Keratinocyte (primary cell): ENCODE data around the gene TPM4. TPM values are rescaled to one million over a fixed set of nuclear protein-coding genes. Genes with fewer than 3 reads are reported as not detected.

Experiments
- DNase-seq: peaks from one replicate; pipeline ENCODE4 v3.0.0-alpha.2; 2011; ENCODE audit warnings: low read depth, missing footprints, low spot score
- FAIRE-seq: peaks from 2 replicates; lab custom pipeline; 2011; peaks lifted over from hg19 to GRCh38; lab: Jason Lieb, UNC
- H2AFZ ChIP-seq: 2 replicates; pipeline ENCODE4 v1.6.0; 2012; ENCODE audit warnings: low read length, control low read depth, inconsistent platforms; ENCODE audit not compliant: control insufficient read depth
- H3K27ac ChIP-seq: 2 replicates; pipeline ENCODE4 v1.5.1; 2011; ENCODE audit warnings: low read length; ENCODE audit not compliant: control insufficient read depth, insufficient read depth
- H3K27me3 ChIP-seq: 3 replicates; pipeline ENCODE4 v1.6.0; 2011; ENCODE audit warnings: low read length; ENCODE audit not compliant: control insufficient read depth, insufficient read depth; ENCODE audit errors: extremely low read depth
- H3K36me3 ChIP-seq, 2 experiments: 2 replicates in 1 of 2; 3 replicates in 1 of 2; pipeline ENCODE4 v1.5.1; 2011; ENCODE audit warnings: low read length in 2 of 2, mild to moderate bottlenecking in 1 of 2; ENCODE audit not compliant: control insufficient read depth in 2 of 2, insufficient read depth in 2 of 2; ENCODE audit errors: extremely low read depth in 1 of 2
- H3K4me1 ChIP-seq: 3 replicates; pipeline ENCODE4 v1.5.1; 2011; ENCODE audit warnings: low read length; ENCODE audit not compliant: control insufficient read depth, insufficient read depth; ENCODE audit errors: extremely low read depth
- H3K4me2 ChIP-seq: 3 replicates; pipeline ENCODE4 v1.6.0; 2011; ENCODE audit warnings: low read depth, low read length; ENCODE audit not compliant: control insufficient read depth, insufficient read depth; ENCODE audit errors: extremely low read depth
- H3K4me3 ChIP-seq, 3 experiments: fragments of 200-600 bp in 1 of 3; sonication (generic) in 1 of 3; 2 replicates in 2 of 3; 3 replicates in 1 of 3; pipeline ENCODE4 v1.5.1; 2011 to 2016; ENCODE audit warnings: low read length in 3 of 3, mild to moderate bottlenecking in 3 of 3, control low read depth in 2 of 3, inconsistent platforms in 1 of 3, low read depth in 1 of 3, mixed read lengths in 1 of 3, mixed run types in 1 of 3, moderate library complexity in 1 of 3; ENCODE audit not compliant: control insufficient read depth in 2 of 3, insufficient read depth in 2 of 3; ENCODE audit errors: extremely low read depth in 1 of 3
- H3K79me2 ChIP-seq: 2 replicates; pipeline ENCODE4 v1.6.0; 2012; ENCODE audit warnings: low read length; ENCODE audit not compliant: control insufficient read depth, insufficient read depth
- H3K9ac ChIP-seq: 3 replicates; pipeline ENCODE4 v1.6.0; 2011; ENCODE audit warnings: low read length; ENCODE audit not compliant: control insufficient read depth, insufficient read depth; ENCODE audit errors: extremely low read depth
- H3K9me1 ChIP-seq: 3 replicates; pipeline ENCODE4 v1.6.0; 2011; ENCODE audit warnings: low read length; ENCODE audit not compliant: control insufficient read depth, insufficient read depth; ENCODE audit errors: extremely low read depth
- H3K9me3 ChIP-seq: 2 replicates; pipeline ENCODE4 v1.5.1; 2012; ENCODE audit warnings: low read depth, low read length; ENCODE audit not compliant: control insufficient read depth
- H4K20me1 ChIP-seq: 3 replicates; pipeline ENCODE4 v1.6.0; 2011; ENCODE audit warnings: low read length; ENCODE audit not compliant: control insufficient read depth, insufficient read depth; ENCODE audit errors: extremely low read depth
- CTCF ChIP-seq, 3 experiments: IDR thresholded peaks in 1 of 3; conservative IDR thresholded peaks in 1 of 3; optimal IDR thresholded peaks in 1 of 3; 2 replicates in 2 of 3; 3 replicates in 1 of 3; pipeline versions ENCODE3 to v1.5.1; 2011; ENCODE audit warnings: low read length in 3 of 3, mild to moderate bottlenecking in 3 of 3, moderate library complexity in 2 of 3, control low read depth in 1 of 3, inconsistent platforms in 1 of 3; ENCODE audit not compliant: insufficient read depth in 2 of 3; ENCODE audit errors: extremely low read depth in 1 of 3
- EZH2 ChIP-seq: IDR thresholded peaks from one replicate; pipeline ENCODE4 v1.6.1; 2012; ENCODE audit warnings: inconsistent platforms, mild to moderate bottlenecking, low read length, moderate library complexity
- dilution Hi-C: fragments of 300-500 bp; cut with MboI; formaldehyde crosslinking; loops from one replicate; pipeline ENCODE4 v1.7.0; 2020; ENCODE audit warnings: low sequenced_read_pairs; ENCODE audit not compliant: extremely low pct_ligation_motif_present
- polyA plus RNA-seq, 5 experiments: library from polyadenylated mRNA; depleted of rRNA in 3 of 5; stranded (reverse) in 3 of 5; stranded (forward) in 1 of 5; unstranded in 1 of 5; fragments of >200 nt; gene quantifications; 1 replicate in 1 of 5; 2 replicates in 3 of 5; 3 replicates in 1 of 5; pipeline versions ENCODE4 v1.2.1 to v1.2.3, GENCODE V29; 2011 to 2012; ENCODE audit warnings: missing spikeins in 2 of 5, low read depth in 1 of 5, low replicate concordance in 1 of 5

The TPM4 gene
- polyA plus RNA-seq, 1 donor (not counting 4 experiments of a cell fraction or from before 2014, with no cell fraction given) = 646 TPM

GRCh38 chr19:16034958-16035560, 41.2 kb upstream of the TPM4 start:
- H3K9ac ChIP-seq = no peak overlapping the region
- dilution Hi-C loops = no loop called here
- no peak for FAIRE-seq

DNA sequence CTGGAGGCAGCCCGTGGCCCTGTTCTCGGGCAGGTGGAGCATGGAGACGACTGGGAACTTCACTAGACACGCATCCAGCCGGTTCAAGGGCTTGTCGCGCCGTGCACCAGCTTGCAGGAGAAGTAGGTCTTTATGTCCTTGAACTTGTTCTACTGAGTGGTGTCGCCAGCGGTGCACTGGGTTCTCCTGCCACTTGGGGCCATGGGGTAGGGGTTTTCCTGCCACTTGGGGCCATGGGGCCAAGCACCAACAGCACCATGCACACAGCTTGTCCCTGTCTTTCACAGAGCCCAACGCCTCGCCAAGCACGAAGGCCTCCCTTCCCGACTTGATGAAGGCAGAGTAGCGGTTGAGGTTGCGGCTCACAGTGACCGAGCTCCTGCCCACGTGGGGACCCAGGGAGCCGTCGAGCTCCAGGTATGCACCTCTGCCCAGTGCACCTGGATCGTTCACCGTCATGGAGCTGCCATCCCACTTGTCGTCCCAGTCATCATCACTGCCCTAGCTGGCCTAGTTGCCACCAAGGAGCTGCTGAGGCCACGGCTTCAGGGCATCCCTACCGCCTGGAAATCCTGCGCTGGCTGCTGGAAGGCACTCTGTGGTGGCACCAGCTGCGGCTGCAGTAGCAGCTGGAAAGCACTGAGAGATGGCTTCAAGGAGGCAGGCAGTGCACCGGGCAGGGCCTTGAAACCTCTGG, 40.5 kb upstream of the TPM4 start:
- H3K4me2 ChIP-seq = no peak overlapping the region
- H3K36me3 ChIP-seq = no peaks in the 10 kb centered on the region
- no peaks in the 10 kb centered on the region for H3K9me3 ChIP-seq
- H2AFZ ChIP-seq = no peak overlapping the region
- TF ChIP-seq EZH2 (no peak), CTCF (optimal IDR thresholded peaks at IDR 0.05 in 1 of 3, IDR thresholded peaks at IDR 0.05 in 1 of 3, conservative IDR thresholded peaks at IDR 0.05 in 1 of 3; ENCODE audit: extremely low read depth in 1 of 3, insufficient read depth in 2 of 3, low read length in 3 of 3) (no peak)
- H3K4me3 ChIP-seq = no peak overlapping the region
- dilution Hi-C loops = no loop called here
- H3K79me2 ChIP-seq = no peaks in the 10 kb centered on the region
- H3K9me1 ChIP-seq = no peaks in the 10 kb centered on the region
- no peak overlapping the region for H3K9ac ChIP-seq
- no peaks in the 10 kb centered on the region for H3K4me1 ChIP-seq
- FAIRE-seq (no peak), DNase-seq (no peak)
- no peaks in the 10 kb centered on the region for H4K20me1 ChIP-seq
- no peaks in the 10 kb centered on the region for H3K27me3 ChIP-seq
- no peak overlapping the region for H3K27ac ChIP-seq

More at GRCh38 chr19:16034958-16035560, 41.2 kb upstream of the TPM4 start:
- H4K20me1 ChIP-seq = no peaks in the 10 kb centered on the region
- no peaks in the 10 kb centered on the region for H3K9me1 ChIP-seq
- no peak overlapping the region for H3K4me2 ChIP-seq
- TF ChIP-seq EZH2 (no peak), CTCF (optimal IDR thresholded peaks at IDR 0.05 in 1 of 3, IDR thresholded peaks at IDR 0.05 in 1 of 3, conservative IDR thresholded peaks at IDR 0.05 in 1 of 3; ENCODE audit: extremely low read depth in 1 of 3, insufficient read depth in 2 of 3, low read length in 3 of 3) (no peak)
- no peaks in the 10 kb centered on the region for H3K79me2 ChIP-seq
- no peaks in the 10 kb centered on the region for H3K4me1 ChIP-seq
- no peak overlapping the region for H2AFZ ChIP-seq
- H3K36me3 ChIP-seq = no peaks in the 10 kb centered on the region
- H3K9me3 ChIP-seq = no peaks in the 10 kb centered on the region
- no peak overlapping the region for H3K27ac ChIP-seq
- H3K4me3 ChIP-seq = no peak overlapping the region
- DNase-seq = no peak
- H3K27me3 ChIP-seq = no peaks in the 10 kb centered on the region
